Uterus (tissue), 4 donors: ENCODE data around the gene TRAPPC14. TPM values are rescaled to one million over a fixed set of nuclear protein-coding genes. Genes with fewer than 3 reads are reported as not detected.
"Not testable (repeated sequence)": the region's sequence is repeated elsewhere in the genome, so short reads cannot be mapped to it uniquely, and the experiment has no call there.

ENCODE experiments used
- DNase-seq, 2 donors: peaks; one replicate each; pipeline ENCODE4 v3.0.0-alpha.2; 2019 to 2020
- H3K27ac ChIP-seq, 2 donors: fragments of 200-600 bp; sonication (generic); 1 replicate in 1 of 2; 2 replicates in 1 of 2; pipeline ENCODE4 v1.5.1; 2016 to 2018
- H3K27me3 ChIP-seq, 2 donors: fragments of 200-600 bp; sonication (generic); one replicate each; pipeline ENCODE4 v1.5.1; 2018 to 2019; ENCODE audit warnings: control low read depth in 1 of 2
- H3K36me3 ChIP-seq, 2 donors: fragments of 200-600 bp; sonication (generic); one replicate each; pipeline ENCODE4 v1.5.1; 2019; ENCODE audit warnings: control low read depth in 1 of 2
- H3K4me1 ChIP-seq, 2 donors: fragments of 200-600 bp; sonication (generic); one replicate each; pipeline ENCODE4 v1.5.1; 2018 to 2019; ENCODE audit warnings: control low read depth in 1 of 2
- H3K4me3 ChIP-seq, 2 donors: fragments of 200-600 bp; sonication (generic); 1 replicate in 1 of 2; 2 replicates in 1 of 2; pipeline ENCODE4 v1.5.1; 2018 to 2019; ENCODE audit warnings: mild to moderate bottlenecking in 1 of 2
- H3K9me3 ChIP-seq, 2 donors: fragments of 200-600 bp; sonication (generic); one replicate each; pipeline ENCODE4 v1.5.1; 2019; ENCODE audit warnings: control low read depth in 1 of 2
- POLR2A ChIP-seq, 2 donors: fragments of 450-650 bp; IDR thresholded peaks; one replicate each; pipeline ENCODE4 v1.6.1; 2016; ENCODE audit warnings: antibody characterized with exemption in 2 of 2, mild to moderate bottlenecking in 1 of 2, moderate library complexity in 1 of 2
- intact Hi-C: fragments of 100-400 bp; cut with DNase I; formaldehyde crosslinking; loops from one replicate; pipeline ENCODE4 v1.15.1; 2023; ENCODE audit warnings: low total_unique reads
- total RNA-seq, 4 donors: library from RNA; depleted of rRNA in 3 of 4; stranded (reverse); fragments of >200 nt in 3 of 4; gene quantifications; one replicate each; pipeline versions ENCODE4 v1.1.0 to v1.2.4, GENCODE V29; 2014 to 2023
- TF ChIP-seq, protein P1 (sequence below), 4 experiments: fragments of 200-600 bp in 2 of 4; fragments of 450-650 bp in 2 of 4; sonication (generic) in 2 of 4; IDR thresholded peaks; one replicate each; pipeline ENCODE4 v1.5.1; 2016 to 2019; ENCODE audit warnings: antibody characterized with exemption in 4 of 4, mild to moderate bottlenecking in 2 of 4, moderate library complexity in 1 of 4
- donor health status: DM: yes; HTN: yes; CAD: no.

The TRAPPC14 gene
- total RNA-seq, 4 donors from 2014 or later = 2.8 to 22.3 (median 5.7) TPM

DNA sequence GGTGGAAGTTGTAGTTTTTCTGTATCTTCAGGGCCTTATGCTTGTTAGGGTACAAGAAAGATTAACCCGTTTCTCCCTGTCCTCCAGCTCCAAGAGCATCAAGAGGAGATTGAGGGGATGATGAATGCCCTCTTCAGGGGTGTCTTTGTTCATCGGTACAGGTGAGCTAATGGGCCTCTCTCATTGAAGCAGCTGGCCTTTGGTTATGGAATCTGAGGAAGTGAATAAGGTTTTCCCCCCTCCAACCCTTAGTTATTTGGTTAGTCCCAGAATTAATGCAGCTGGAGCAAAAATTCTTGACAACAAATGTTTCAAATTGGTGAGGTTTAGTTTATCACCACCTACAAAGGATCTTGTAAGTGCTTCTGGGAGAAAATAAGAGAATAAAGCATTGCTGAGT, 36.7 kb upstream of the TRAPPC14 start:
- intact Hi-C loops = no loop called here

DNA sequence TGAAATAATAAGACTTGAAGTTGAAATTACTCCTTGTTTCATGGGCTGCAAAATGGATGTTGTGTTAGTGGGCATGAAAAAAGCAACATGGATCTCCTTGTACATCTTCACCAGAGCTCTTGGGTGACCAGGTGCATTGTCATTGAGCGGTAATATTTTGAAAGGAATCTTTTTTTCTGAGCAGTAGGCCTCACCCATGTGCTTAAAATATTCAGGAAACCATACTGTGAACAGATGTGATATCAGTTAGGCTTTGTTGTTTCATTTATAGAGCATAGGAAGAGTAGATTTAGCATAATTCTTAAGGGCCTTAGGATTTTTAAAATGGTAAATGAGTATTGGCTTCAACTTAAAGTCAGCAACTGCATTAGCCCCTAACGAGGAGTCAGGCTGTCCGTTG, 34.4 kb upstream of the TRAPPC14 start:
- Histone ChIP-seq H3K27me3 (no peaks in the 10 kb centered on the region), H3K27ac (no peak overlapping the region), H3K36me3 (no peaks in the 10 kb centered on the region), H3K4me1 (no peaks in the 10 kb centered on the region), H3K4me3 (no peak overlapping the region), H3K9me3 (no peaks in the 10 kb centered on the region)
- DNase-seq = no peak
- TF ChIP-seq, protein P1, sequence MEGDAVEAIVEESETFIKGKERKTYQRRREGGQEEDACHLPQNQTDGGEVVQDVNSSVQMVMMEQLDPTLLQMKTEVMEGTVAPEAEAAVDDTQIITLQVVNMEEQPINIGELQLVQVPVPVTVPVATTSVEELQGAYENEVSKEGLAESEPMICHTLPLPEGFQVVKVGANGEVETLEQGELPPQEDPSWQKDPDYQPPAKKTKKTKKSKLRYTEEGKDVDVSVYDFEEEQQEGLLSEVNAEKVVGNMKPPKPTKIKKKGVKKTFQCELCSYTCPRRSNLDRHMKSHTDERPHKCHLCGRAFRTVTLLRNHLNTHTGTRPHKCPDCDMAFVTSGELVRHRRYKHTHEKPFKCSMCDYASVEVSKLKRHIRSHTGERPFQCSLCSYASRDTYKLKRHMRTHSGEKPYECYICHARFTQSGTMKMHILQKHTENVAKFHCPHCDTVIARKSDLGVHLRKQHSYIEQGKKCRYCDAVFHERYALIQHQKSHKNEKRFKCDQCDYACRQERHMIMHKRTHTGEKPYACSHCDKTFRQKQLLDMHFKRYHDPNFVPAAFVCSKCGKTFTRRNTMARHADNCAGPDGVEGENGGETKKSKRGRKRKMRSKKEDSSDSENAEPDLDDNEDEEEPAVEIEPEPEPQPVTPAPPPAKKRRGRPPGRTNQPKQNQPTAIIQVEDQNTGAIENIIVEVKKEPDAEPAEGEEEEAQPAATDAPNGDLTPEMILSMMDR (IDR thresholded peaks at IDR 0.05) = no peak
- no peak for TF ChIP-seq POLR2A (IDR thresholded peaks at IDR 0.05)
- intact Hi-C loops = no loop called here

More for the DNA sequence above, 36.7 kb upstream of the TRAPPC14 start:
- H3K4me3 ChIP-seq = no peak overlapping the region
- H3K9me3 ChIP-seq = no peaks in the 10 kb centered on the region
- no peaks in the 10 kb centered on the region for H3K36me3 ChIP-seq
- no peaks in the 10 kb centered on the region for H3K27me3 ChIP-seq
- TF ChIP-seq, protein P1 (IDR thresholded peaks at IDR 0.05) = no peak
- TF ChIP-seq POLR2A (IDR thresholded peaks at IDR 0.05) = no peak
- H3K4me1 ChIP-seq = no peaks in the 10 kb centered on the region
- no peak overlapping the region for H3K27ac ChIP-seq
- no peak for DNase-seq

DNA sequence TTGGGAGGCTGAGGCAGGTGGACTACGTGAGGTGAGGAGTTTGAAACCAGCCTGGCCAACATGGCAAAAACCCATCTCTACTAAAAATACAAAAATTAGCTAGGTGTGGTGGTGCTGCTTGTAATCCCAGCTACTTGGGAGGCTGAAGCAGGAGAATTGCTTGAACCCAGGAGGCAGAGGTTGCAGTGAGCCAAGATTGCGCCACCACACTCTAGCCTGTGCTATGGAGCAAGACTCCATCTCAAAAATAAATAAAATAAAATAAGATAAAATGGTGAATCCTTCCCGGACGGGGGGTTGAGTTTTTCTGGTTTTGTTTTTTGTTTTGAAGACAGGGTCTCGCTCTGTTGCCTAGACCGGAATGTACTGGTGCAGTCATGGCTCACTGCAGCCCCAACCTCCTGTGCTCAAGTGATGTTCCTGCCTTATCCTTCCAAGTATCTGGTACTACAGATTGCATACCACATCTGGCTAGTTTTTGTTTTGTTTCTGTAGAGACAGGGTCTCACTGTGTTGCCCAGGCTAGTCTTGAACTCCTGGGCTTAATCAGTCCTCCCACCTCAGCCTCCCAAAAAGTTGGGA, 33.8 kb upstream of the TRAPPC14 start:
- intact Hi-C loops, DNase-seq, H3K27ac ChIP-seq, H3K4me3 ChIP-seq, H3K27me3 ChIP-seq, H3K4me1 ChIP-seq, H3K36me3 ChIP-seq, H3K9me3 ChIP-seq: not testable (repeated sequence)

DNA sequence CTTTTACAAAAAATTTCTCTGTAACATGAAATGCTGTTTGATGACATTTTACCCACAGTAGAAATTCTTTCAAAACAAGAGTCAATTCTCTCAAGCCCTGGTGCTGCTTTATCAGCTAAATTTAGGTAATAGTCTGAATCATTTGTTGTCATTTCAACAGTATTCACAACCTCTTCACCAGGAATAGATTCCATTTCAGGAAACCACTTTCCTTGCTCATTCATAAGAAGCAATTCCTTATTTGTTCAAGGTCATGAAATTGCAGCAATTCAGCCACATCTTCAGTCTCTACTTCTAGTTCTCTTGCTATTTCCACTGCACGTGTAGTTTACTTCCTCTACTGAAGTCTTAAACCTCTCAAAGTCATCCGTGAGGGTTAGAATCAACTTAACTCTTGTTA, 33.3 kb upstream of the TRAPPC14 start:
- no peak for DNase-seq
- H3K9me3 ChIP-seq = no peaks in the 10 kb centered on the region
- H3K4me1 ChIP-seq = no peaks in the 10 kb centered on the region
- no peaks in the 10 kb centered on the region for H3K27me3 ChIP-seq
- no peak overlapping the region for H3K4me3 ChIP-seq
- no peak for TF ChIP-seq POLR2A (IDR thresholded peaks at IDR 0.05)
- TF ChIP-seq, protein P1 (IDR thresholded peaks at IDR 0.05) = no peak
- H3K36me3 ChIP-seq = no peaks in the 10 kb centered on the region
- no peak overlapping the region for H3K27ac ChIP-seq
- intact Hi-C loops = no loop called here

DNA sequence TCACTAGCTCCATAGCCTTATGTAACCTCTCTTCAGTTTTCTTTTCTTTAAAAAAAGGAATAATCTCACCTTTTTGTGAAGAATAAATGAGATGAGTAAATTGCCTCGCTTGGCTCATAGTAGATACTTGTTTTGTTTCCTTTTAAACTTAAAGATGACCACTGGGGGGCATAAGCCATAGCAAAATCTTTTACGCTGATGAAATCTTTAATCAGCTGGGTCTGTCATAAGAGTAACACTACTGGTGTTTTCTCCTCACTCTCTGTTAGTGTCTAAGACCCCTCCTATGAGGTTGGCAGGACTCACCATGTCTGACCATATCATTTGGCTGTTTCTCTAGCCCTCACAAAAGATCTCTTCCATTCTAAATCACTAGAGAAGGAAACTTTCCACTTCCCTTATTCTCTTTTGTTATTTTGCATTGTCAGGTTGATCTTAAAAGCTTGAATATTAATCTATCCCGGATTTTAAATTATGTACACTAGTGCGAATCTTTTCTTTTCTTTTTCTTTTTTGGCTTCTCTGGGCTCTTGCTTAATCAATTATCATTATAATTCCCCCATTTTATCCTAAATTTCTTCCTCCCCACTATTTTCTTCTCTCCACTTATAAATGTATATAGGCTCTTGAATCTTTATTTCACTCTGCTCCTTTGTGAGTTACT, 31.7 kb upstream of the TRAPPC14 start:
- Histone ChIP-seq H3K4me3 (no peak overlapping the region), H3K9me3 (no peaks in the 10 kb centered on the region), H3K27me3 (no peaks in the 10 kb centered on the region), H3K36me3 (no peaks in the 10 kb centered on the region), H3K27ac (no peak overlapping the region), H3K4me1 (no peaks in the 10 kb centered on the region)
- no peak for DNase-seq
- intact Hi-C loops = no loop called here
- TF ChIP-seq POLR2A (IDR thresholded peaks at IDR 0.05) = no peak
- TF ChIP-seq, protein P1 (IDR thresholded peaks at IDR 0.05) = peak; percentile 20 to 40 (median 34)
